Measurements from ENCODE around the gene FAH. TPM values are rescaled to one million over a fixed set of nuclear protein-coding genes. Genes with fewer than 3 reads are reported as not detected.

FAH gene
- total RNA-seq, 6 donors from 2014 or later: 14.0 to 46.1 (median 34.5) TPM

DNA sequence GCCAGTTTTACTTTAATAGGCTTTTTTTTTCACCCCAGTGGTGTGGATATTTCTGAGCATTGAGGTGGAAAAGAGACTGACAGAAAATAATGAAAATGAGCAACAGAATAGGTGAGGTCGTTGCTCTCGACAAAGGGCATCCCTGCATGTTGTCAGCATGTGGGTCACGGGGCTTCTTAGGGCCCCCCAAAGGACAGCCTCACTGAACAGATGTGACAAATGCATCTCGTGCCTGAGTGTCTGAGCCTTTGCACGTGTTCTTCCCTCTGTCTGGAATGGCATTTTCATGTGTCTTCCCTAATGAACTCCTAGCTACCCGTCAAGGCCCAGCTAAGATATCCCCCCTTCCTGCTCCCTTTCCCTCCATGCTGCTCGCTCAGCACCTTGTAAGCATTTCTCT, 31.8 kb downstream of the FAH start:
- H3K27me3 ChIP-seq: no peaks in the 10 kb centered on the region
- H3K9me3 ChIP-seq: no peaks in the 10 kb centered on the region
- TF ChIP-seq POLR2AphosphoS5 (IDR thresholded peaks at IDR 0.05) (no peak), EP300 (IDR thresholded peaks at IDR 0.05) (no peak), POLR2A (IDR thresholded peaks at IDR 0.05) (no peak)
- TF ChIP-seq, protein P1, sequence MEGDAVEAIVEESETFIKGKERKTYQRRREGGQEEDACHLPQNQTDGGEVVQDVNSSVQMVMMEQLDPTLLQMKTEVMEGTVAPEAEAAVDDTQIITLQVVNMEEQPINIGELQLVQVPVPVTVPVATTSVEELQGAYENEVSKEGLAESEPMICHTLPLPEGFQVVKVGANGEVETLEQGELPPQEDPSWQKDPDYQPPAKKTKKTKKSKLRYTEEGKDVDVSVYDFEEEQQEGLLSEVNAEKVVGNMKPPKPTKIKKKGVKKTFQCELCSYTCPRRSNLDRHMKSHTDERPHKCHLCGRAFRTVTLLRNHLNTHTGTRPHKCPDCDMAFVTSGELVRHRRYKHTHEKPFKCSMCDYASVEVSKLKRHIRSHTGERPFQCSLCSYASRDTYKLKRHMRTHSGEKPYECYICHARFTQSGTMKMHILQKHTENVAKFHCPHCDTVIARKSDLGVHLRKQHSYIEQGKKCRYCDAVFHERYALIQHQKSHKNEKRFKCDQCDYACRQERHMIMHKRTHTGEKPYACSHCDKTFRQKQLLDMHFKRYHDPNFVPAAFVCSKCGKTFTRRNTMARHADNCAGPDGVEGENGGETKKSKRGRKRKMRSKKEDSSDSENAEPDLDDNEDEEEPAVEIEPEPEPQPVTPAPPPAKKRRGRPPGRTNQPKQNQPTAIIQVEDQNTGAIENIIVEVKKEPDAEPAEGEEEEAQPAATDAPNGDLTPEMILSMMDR (IDR thresholded peaks at IDR 0.05): no peak
- H3K27ac ChIP-seq: no peak overlapping the region
- ATAC-seq (ENCODE audit: low FRiP score in 2 of 2) (no peak), DNase-seq (no peak)
- H3K36me3 ChIP-seq: peaks cover 0 to 59% (median 42%) of the 10 kb centered on the region in 4 donors
- WGBS, 2 donors: 84 to 92% methylated on average over 7 of the region's 7 CpGs
- H3K4me1 ChIP-seq: peaks cover 0 to 10% (median 5%) of the 10 kb centered on the region in 4 donors
- no peak overlapping the region for H3K4me3 ChIP-seq

DNA sequence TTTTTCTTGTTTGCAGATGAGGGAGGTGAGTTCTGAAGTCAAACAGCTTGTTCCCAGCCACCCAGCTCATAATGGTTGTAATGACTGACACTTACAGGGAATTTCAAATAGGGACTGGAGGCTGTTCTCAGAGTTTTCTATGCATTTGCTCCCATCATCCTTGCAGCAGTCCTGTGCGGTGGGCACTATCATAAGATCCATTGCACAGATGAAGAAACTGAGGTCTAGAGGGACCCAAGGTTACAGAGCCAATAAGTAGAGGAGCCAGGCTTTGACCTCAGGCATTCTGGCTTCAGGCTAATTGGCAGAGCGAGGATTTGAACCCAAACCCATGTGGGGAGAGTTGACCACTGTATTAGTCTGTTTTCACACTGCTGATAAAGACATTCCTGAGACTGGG, 32.4 kb downstream of the FAH start:
- DNase-seq (no peak), ATAC-seq (ENCODE audit: low FRiP score in 2 of 2) (no peak)
- H3K4me3 ChIP-seq: no peak overlapping the region
- H3K36me3 ChIP-seq: peaks cover 0 to 56% (median 40%) of the 10 kb centered on the region in 4 donors
- peaks cover 0 to 10% (median 5%) of the 10 kb centered on the region in 4 donors for H3K4me1 ChIP-seq
- H3K9me3 ChIP-seq: no peaks in the 10 kb centered on the region
- H3K27ac ChIP-seq: no peak overlapping the region
- no peak for TF ChIP-seq POLR2A (IDR thresholded peaks at IDR 0.05)
- no peaks in the 10 kb centered on the region for H3K27me3 ChIP-seq
- 98 to 100% methylated on average over 2 of the region's 2 CpGs for WGBS, 2 donors

DNA sequence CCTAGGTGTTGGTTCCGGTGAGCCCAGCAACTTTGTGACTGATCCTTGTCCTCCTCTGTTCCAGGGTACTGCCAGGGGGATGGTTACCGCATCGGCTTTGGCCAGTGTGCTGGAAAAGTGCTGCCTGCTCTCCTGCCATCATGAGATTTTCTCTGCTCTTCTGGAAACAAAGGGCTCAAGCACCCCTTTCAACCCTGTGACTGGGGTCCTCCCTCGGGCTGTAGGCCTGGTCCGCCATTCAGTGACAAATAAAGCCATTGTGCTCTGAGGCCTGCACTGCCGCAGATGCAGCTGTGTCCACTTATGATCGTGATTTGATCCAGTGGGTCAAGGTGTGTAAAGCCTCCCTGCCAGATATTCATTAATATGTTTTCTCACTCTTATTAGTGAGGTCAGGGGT, 33.3 kb downstream of the FAH start:
- Histone ChIP-seq H3K27ac (no peak overlapping the region), H3K4me1 (peaks cover 0 to 10% (median 5%) of the 10 kb centered on the region in 4 donors), H3K9me3 (no peaks in the 10 kb centered on the region), H3K27me3 (no peaks in the 10 kb centered on the region), H3K4me3 (no peak overlapping the region), H3K36me3 (peaks cover 0 to 47% (median 33%) of the 10 kb centered on the region in 4 donors)
- WGBS, 2 donors: 86 to 95% methylated on average over 4 to 7 of the region's 7 CpGs
- TF ChIP-seq EP300 (IDR thresholded peaks at IDR 0.05): no peak
- no peak for TF ChIP-seq POLR2AphosphoS5 (IDR thresholded peaks at IDR 0.05)
- no peak for TF ChIP-seq POLR2A (IDR thresholded peaks at IDR 0.05)
- TF ChIP-seq, protein P1 (IDR thresholded peaks at IDR 0.05): no peak
- ATAC-seq (ENCODE audit: low FRiP score in 2 of 2): no peak
- no peak for DNase-seq

DNA sequence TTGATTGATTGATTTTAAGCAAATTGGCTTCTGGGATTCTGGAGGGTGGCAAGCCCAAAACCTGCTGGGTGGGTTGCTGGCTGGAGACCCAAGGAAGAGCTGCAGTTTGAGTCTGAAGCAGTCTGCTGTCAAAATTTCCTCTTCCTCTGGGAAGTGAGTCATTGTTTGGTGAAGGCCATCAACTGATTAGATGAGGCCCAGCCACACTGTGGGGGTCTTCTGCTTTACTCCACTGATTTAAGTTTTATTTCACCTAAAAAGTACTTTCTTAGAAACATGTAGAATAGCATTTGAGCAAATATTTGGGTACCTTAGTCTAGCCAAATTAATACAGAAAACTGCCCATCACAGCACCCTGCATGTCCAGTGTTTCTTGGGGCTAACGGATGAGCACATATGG, 33.8 kb downstream of the FAH start:
- WGBS, 2 donors: 100% methylated on average over 1 of the region's 1 CpG
- Histone ChIP-seq H3K9me3 (no peaks in the 10 kb centered on the region), H3K27me3 (no peaks in the 10 kb centered on the region), H3K4me1 (peaks cover 0 to 10% (median 5%) of the 10 kb centered on the region in 4 donors), H3K4me3 (no peak overlapping the region), H3K27ac (no peak overlapping the region), H3K36me3 (peaks cover 0 to 42% (median 29%) of the 10 kb centered on the region in 4 donors)
- ATAC-seq (ENCODE audit: low FRiP score in 2 of 2) (no peak), DNase-seq (no peak)
- no peak for TF ChIP-seq POLR2AphosphoS5 (IDR thresholded peaks at IDR 0.05)
- no peak for TF ChIP-seq EP300 (IDR thresholded peaks at IDR 0.05)
- TF ChIP-seq POLR2A (IDR thresholded peaks at IDR 0.05): no peak
- TF ChIP-seq, protein P1 (IDR thresholded peaks at IDR 0.05): no peak

DNA sequence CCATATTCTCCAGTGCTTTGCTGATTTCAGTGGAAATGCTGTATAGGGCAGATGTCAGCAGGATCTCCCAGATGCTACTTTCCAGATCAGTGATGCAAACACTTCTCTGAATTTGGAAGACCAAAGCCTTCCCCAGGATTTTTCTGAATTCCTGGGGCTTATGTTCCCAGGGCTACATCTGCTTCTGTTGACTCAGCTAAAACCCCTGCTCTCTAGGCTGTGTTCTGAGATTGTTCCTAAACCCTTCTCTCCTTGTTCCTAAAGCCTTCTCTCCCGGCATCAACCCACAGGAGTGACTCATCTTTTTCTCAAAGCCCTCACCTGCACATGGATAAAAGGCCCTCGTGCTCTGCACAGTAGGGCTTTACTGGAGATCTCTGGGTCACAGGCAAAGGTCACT, 35.5 kb downstream of the FAH start:
- no peaks in the 10 kb centered on the region for H3K4me1 ChIP-seq
- 76 to 79% methylated on average over 2 of the region's 2 CpGs for WGBS, 2 donors
- no peaks in the 10 kb centered on the region for H3K9me3 ChIP-seq
- DNase-seq (no peak), ATAC-seq (ENCODE audit: low FRiP score in 2 of 2) (no peak)
- peaks cover 0 to 32% (median 24%) of the 10 kb centered on the region in 4 donors for H3K36me3 ChIP-seq
- no peaks in the 10 kb centered on the region for H3K27me3 ChIP-seq
- H3K27ac ChIP-seq: no peak overlapping the region
- H3K4me3 ChIP-seq: no peak overlapping the region
- TF ChIP-seq POLR2AphosphoS5 (IDR thresholded peaks at IDR 0.05): no peak
- TF ChIP-seq, protein P1 (IDR thresholded peaks at IDR 0.05): no peak
- TF ChIP-seq EP300 (IDR thresholded peaks at IDR 0.05): no peak
- no peak for TF ChIP-seq POLR2A (IDR thresholded peaks at IDR 0.05)
